MM.1S (cell line): Measurements from ENCODE around the gene ZBTB1.

ENCODE experiments used
- DNase-seq: peaks from one replicate; pipeline ENCODE4 v3.0.0-alpha.2; 2015
- H2AFZ ChIP-seq: fragments of 300-600 bp; sonication (generic); 2 replicates; pipeline ENCODE4 v1.6.0; 2016; ENCODE audit warnings: antibody characterized with exemption, low read length
- H3F3A ChIP-seq: fragments of 300-600 bp; sonication (generic); 2 replicates; pipeline ENCODE4 v1.6.1; 2016; ENCODE audit warnings: mild to moderate bottlenecking, antibody characterized with exemption, low read length, moderate library complexity, mixed read lengths; ENCODE audit not compliant: insufficient read depth
- H3K27ac ChIP-seq: fragments of 300-600 bp; sonication (generic); 2 replicates; pipeline ENCODE4 v1.5.1; 2016; ENCODE audit warnings: mild to moderate bottlenecking, low read length
- H3K27me3 ChIP-seq: fragments of 300-600 bp; sonication (generic); replicated peaks from 2 replicates; pipeline ENCODE4 v1.6.0; 2016; ENCODE audit warnings: low read length; ENCODE audit not compliant: insufficient read depth
- H3K36me3 ChIP-seq: fragments of 300-600 bp; sonication (generic); replicated peaks from 2 replicates; pipeline ENCODE4 v1.6.1; 2016; ENCODE audit warnings: mild to moderate bottlenecking, low read length, mixed read lengths; ENCODE audit not compliant: insufficient read depth
- H3K4me1 ChIP-seq: fragments of 300-600 bp; sonication (generic); 2 replicates; pipeline ENCODE4 v1.6.1; 2016; ENCODE audit warnings: low read length, mixed read lengths
- H3K4me2 ChIP-seq: fragments of 300-600 bp; sonication (generic); 2 replicates; pipeline ENCODE4 v1.6.0; 2016; ENCODE audit warnings: low read depth, low read length
- H3K4me3 ChIP-seq: fragments of 300-600 bp; sonication (generic); 2 replicates; pipeline ENCODE4 v1.5.1; 2016; ENCODE audit warnings: low read length, mixed read lengths
- H3K79me2 ChIP-seq: fragments of 300-600 bp; sonication (generic); 2 replicates; pipeline ENCODE4 v1.6.1; 2016; ENCODE audit warnings: mixed run types, low read length, mixed read lengths
- H3K9ac ChIP-seq: fragments of 300-600 bp; sonication (generic); 2 replicates; pipeline ENCODE4 v1.6.1; 2016; ENCODE audit warnings: low read length, mixed read lengths
- H3K9me2 ChIP-seq: fragments of 300-600 bp; sonication (generic); replicated peaks from 2 replicates; pipeline ENCODE4 v1.6.1; 2016; ENCODE audit warnings: mild to moderate bottlenecking, low read length, mixed read lengths; ENCODE audit not compliant: insufficient read depth
- H3K9me3 ChIP-seq: fragments of 300-600 bp; sonication (generic); replicated peaks from 2 replicates; pipeline ENCODE4 v1.6.1; 2016; ENCODE audit warnings: mild to moderate bottlenecking, low read length, mixed read lengths; ENCODE audit not compliant: insufficient read depth
- H4K20me1 ChIP-seq: fragments of 300-600 bp; sonication (generic); 2 replicates; pipeline ENCODE4 v1.6.1; 2016; ENCODE audit warnings: mild to moderate bottlenecking, low read length, moderate library complexity, mixed read lengths; ENCODE audit not compliant: insufficient read depth
- CTCF ChIP-seq: fragments of 300-600 bp; sonication (generic); IDR thresholded peaks from 2 replicates; pipeline ENCODE4 v1.5.1; 2016; ENCODE audit warnings: antibody characterized with exemption, low read length, mixed read lengths
- EZH2 ChIP-seq: fragments of 300-600 bp; sonication (generic); optimal IDR thresholded peaks from 2 replicates; pipeline ENCODE3; 2017; ENCODE audit warnings: low read depth, mild to moderate bottlenecking, antibody characterized with exemption, low read length, mixed read lengths
- EZH2phosphoT487 ChIP-seq: fragments of 300-600 bp; sonication (generic); IDR thresholded peaks from 2 replicates; pipeline ENCODE4 v1.6.1; 2018; ENCODE audit warnings: antibody characterized with exemption, low read length

Gene ZBTB1

DNA sequence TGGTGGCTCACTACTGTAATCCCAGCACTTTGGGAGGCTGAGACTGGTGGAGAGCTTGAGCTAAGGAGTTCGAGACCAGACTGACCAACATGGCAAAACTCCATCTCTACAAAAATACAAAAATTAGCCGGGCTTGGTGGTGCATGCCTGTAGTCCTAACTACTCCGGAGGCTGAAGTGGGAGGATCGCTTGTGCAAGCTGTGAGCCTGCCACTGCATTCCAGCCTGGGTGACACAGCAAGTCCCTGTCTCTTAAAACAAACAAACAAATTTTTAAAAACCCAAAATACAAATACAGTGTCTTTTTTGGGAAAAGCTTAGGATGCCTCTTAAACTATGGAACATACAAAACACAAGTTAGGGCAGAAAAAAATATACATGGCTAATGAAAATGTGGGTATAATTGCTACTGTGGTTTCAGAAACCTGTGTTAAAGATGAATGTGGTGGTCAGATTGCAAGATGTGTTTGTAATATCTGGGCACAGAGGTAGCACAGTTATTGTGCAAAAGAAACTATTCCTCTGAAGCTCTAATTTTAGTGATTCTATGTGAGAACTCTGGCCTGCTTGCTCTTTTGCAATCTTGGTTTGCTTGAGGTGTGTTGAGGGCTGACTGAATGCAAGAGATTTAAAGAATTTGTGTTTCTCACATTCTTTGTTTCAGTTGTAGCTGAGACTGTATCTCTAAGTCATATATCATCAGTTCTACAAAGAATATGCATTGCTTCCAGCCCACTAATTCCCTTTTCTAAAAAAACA lies 32.1 kb downstream of the ZBTB1 start:
- TF ChIP-seq CTCF (no peak), EZH2phosphoT487 (no peak), EZH2 (no peak)
- Histone ChIP-seq H3K4me3 (no peak overlapping the region), H2AFZ (no peak overlapping the region), H3K79me2 (no peaks in the 10 kb centered on the region), H3K9me2 (no peaks in the 10 kb centered on the region), H4K20me1 (no peaks in the 10 kb centered on the region), H3F3A (no peaks in the 10 kb centered on the region), H3K4me1 (no peaks in the 10 kb centered on the region), H3K36me3 (no peaks in the 10 kb centered on the region), H3K4me2 (no peak overlapping the region), H3K9me3 (no peaks in the 10 kb centered on the region), H3K27me3 (no peaks in the 10 kb centered on the region), H3K27ac (no peak overlapping the region), H3K9ac (no peak overlapping the region)
- no peak for DNase-seq

- H3K27me3 ChIP-seq, result no peaks in the 10 kb centered on the region
- DNase-seq, result peak; percentile 92
- H3K36me3 ChIP-seq, result no peaks in the 10 kb centered on the region
- H3K9me3 ChIP-seq, result no peaks in the 10 kb centered on the region
- TF ChIP-seq CTCF, result peak; percentile 55
- TF ChIP-seq EZH2phosphoT487, result no peak
- H3K9me2 ChIP-seq, result no peaks in the 10 kb centered on the region
- H2AFZ ChIP-seq, result peak within 1 kb of the TSS; percentile 82
- peak within 1 kb of the TSS; percentile 73 for H3K4me3 ChIP-seq
- no peaks in the 10 kb centered on the region for H3F3A ChIP-seq
- peak within 1 kb of the TSS; percentile 51; the same call in 1 of the 2 replicates for H3K27ac ChIP-seq
- peak within 1 kb of the TSS; percentile 47; the same call in 1 of the 2 replicates for H3K4me2 ChIP-seq
- H3K79me2 ChIP-seq, result no peaks in the 10 kb centered on the region
- no peaks in the 10 kb centered on the region for H3K4me1 ChIP-seq
- no peaks in the 10 kb centered on the region for H4K20me1 ChIP-seq
- H3K9ac ChIP-seq, result peak within 1 kb of the TSS; percentile 50; the same call in 1 of the 2 replicates
These were observed 35.9 kb downstream of the ZBTB1 start, which contains the start of gene HSPA2 for GRCh38 chr14:64540208-64541202. TSS of gene HSPA2 (plus strand) at chr14:64540741. CDS start at chr14:64540850, 109 bp downstream.

DNA sequence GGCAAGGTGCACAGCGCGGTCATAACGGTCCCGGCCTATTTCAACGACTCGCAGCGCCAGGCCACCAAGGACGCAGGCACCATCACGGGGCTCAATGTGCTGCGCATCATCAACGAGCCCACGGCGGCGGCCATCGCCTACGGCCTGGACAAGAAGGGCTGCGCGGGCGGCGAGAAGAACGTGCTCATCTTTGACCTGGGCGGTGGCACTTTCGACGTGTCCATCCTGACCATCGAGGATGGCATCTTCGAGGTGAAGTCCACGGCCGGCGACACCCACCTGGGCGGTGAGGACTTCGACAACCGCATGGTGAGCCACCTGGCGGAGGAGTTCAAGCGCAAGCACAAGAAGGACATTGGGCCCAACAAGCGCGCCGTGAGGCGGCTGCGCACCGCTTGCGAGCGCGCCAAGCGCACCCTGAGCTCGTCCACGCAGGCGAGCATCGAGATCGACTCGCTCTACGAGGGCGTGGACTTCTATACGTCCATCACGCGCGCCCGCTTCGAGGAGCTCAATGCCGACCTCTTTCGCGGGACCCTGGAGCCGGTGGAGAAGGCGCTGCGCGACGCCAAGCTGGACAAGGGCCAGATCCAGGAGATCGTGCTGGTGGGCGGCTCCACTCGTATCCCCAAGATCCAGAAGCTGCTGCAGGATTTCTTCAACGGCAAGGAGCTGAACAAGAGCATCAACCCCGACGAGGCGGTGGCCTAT lies 36.8 kb downstream of the ZBTB1 start:
- Histone ChIP-seq H3K4me2 (no peak overlapping the region), H3K36me3 (no peaks in the 10 kb centered on the region), H3K79me2 (no peaks in the 10 kb centered on the region), H3K27me3 (no peaks in the 10 kb centered on the region), H3K9me3 (no peaks in the 10 kb centered on the region), H3K9me2 (no peaks in the 10 kb centered on the region), H4K20me1 (no peaks in the 10 kb centered on the region), H3K27ac (no peak overlapping the region), H3K4me1 (no peaks in the 10 kb centered on the region), H3K4me3 (no peak overlapping the region), H3F3A (no peaks in the 10 kb centered on the region), H3K9ac (no peak overlapping the region), H2AFZ (no peak overlapping the region)
- no peak for DNase-seq
- no peak for TF ChIP-seq CTCF
- no peak for TF ChIP-seq EZH2
- no peak for TF ChIP-seq EZH2phosphoT487
